CD14-positive monocyte (primary cell): Measurements from ENCODE around the gene SPATS2. TPM values are rescaled to one million over a fixed set of nuclear protein-coding genes. Genes with fewer than 3 reads are reported as not detected.
"Not testable (repeated sequence)": the region's sequence is repeated elsewhere in the genome, so short reads cannot be mapped to it uniquely, and the experiment has no call there.

Source experiments
- DNase-seq, 3 donors: peaks; one replicate each; pipeline ENCODE4 v3.0.0-alpha.2; 2011 to 2022
- H2AFZ ChIP-seq: 2 replicates; pipeline ENCODE4 v1.6.0; 2012; ENCODE audit warnings: mild to moderate bottlenecking, low read depth, low read length, inconsistent platforms; ENCODE audit not compliant: insufficient read depth, poor library complexity, severe bottlenecking
- H3K27ac ChIP-seq, 2 donors: 1 replicate in 1 of 2; 2 replicates in 1 of 2; pipeline ENCODE4 v1.5.1; 2012 to 2013; ENCODE audit warnings: low read length in 2 of 2, control low read depth in 1 of 2, inconsistent platforms in 1 of 2, low read depth in 1 of 2, mild to moderate bottlenecking in 1 of 2
- H3K27me3 ChIP-seq, 2 donors: one replicate each; pipeline versions ENCODE4 v1.6.0 to v1.6.1; 2011 to 2013; ENCODE audit warnings: low read length in 2 of 2; ENCODE audit not compliant: control insufficient read depth in 2 of 2, insufficient read depth in 2 of 2
- H3K36me3 ChIP-seq, 2 donors: replicated peaks in 1 of 2; 1 replicate in 1 of 2; 2 replicates in 1 of 2; pipeline versions ENCODE4 v1.5.1 to v1.6.1; 2012 to 2013; ENCODE audit warnings: low read length in 2 of 2, control low read depth in 1 of 2, inconsistent platforms in 1 of 2, mild to moderate bottlenecking in 1 of 2; ENCODE audit not compliant: insufficient read depth in 2 of 2, control insufficient read depth in 1 of 2
- H3K4me1 ChIP-seq, 2 donors: 1 replicate in 1 of 2; 2 replicates in 1 of 2; pipeline versions ENCODE4 v1.5.1 to v1.6.1; 2012 to 2013; ENCODE audit warnings: low read length in 2 of 2, control low read depth in 1 of 2, inconsistent platforms in 1 of 2, mild to moderate bottlenecking in 1 of 2, moderate library complexity in 1 of 2; ENCODE audit not compliant: insufficient read depth in 2 of 2, control insufficient read depth in 1 of 2
- H3K4me2 ChIP-seq: replicated peaks from 2 replicates; pipeline ENCODE3; 2012; ENCODE audit warnings: low read length, moderate library complexity, mild to moderate bottlenecking; ENCODE audit not compliant: poor library complexity, severe bottlenecking; ENCODE audit errors: extremely low read depth
- H3K4me3 ChIP-seq, 3 experiments: fragments of 200-600 bp in 1 of 3; sonication (generic) in 1 of 3; replicated peaks in 1 of 3; 1 replicate in 2 of 3; 2 replicates in 1 of 3; pipeline ENCODE4 v1.5.1; 2011 to 2013; ENCODE audit warnings: low read length in 3 of 3, mild to moderate bottlenecking in 3 of 3, control low read depth in 2 of 3, low read depth in 2 of 3, inconsistent platforms in 1 of 3, moderate library complexity in 1 of 3
- H3K79me2 ChIP-seq: 2 replicates; pipeline ENCODE4 v1.6.0; 2012; ENCODE audit warnings: mild to moderate bottlenecking, control low read depth, inconsistent platforms, low read length, moderate library complexity; ENCODE audit not compliant: insufficient read depth
- H3K9ac ChIP-seq: 2 replicates; pipeline ENCODE4 v1.6.0; 2017; ENCODE audit warnings: low read length, mild to moderate bottlenecking; ENCODE audit not compliant: insufficient read depth, poor library complexity, severe bottlenecking
- H3K9me3 ChIP-seq, 2 donors: replicated peaks in 1 of 2; 1 replicate in 1 of 2; 2 replicates in 1 of 2; pipeline versions ENCODE4 v1.5.1 to v1.6.1; 2012 to 2013; ENCODE audit warnings: low read length in 2 of 2, control low read depth in 1 of 2; ENCODE audit not compliant: control insufficient read depth in 1 of 2, insufficient read depth in 1 of 2
- H4K20me1 ChIP-seq: 2 replicates; pipeline ENCODE4 v1.6.0; 2012; ENCODE audit warnings: mild to moderate bottlenecking, low read length, control low read depth, moderate library complexity; ENCODE audit not compliant: insufficient read depth
- H3K27ac Mint-ChIP-seq, 7 donors: one replicate each; pipeline ENCODE4 v1.8.0; 2020; ENCODE audit warnings: mild to moderate bottlenecking in 7 of 7, mixed read lengths in 7 of 7, moderate library complexity in 6 of 7, inconsistent platforms in 2 of 7
- H3K27me3 Mint-ChIP-seq, 3 donors: one replicate each; pipeline ENCODE4 v1.8.0; 2021 to 2022; ENCODE audit warnings: low read depth in 3 of 3, mild to moderate bottlenecking in 3 of 3, mixed read lengths in 3 of 3, moderate library complexity in 3 of 3, inconsistent platforms in 1 of 3
- H3K36me3 Mint-ChIP-seq, 2 donors: one replicate each; pipeline ENCODE4 v1.8.0; 2020; ENCODE audit warnings: mixed read lengths in 2 of 2, inconsistent platforms in 1 of 2, mild to moderate bottlenecking in 1 of 2
- H3K4me1 Mint-ChIP-seq: one replicate; pipeline ENCODE4 v1.8.0; 2020; ENCODE audit warnings: mild to moderate bottlenecking, mixed read lengths
- H3K4me3 Mint-ChIP-seq, 2 donors: one replicate each; pipeline ENCODE4 v1.8.0; 2020; ENCODE audit warnings: mild to moderate bottlenecking in 2 of 2, mixed read lengths in 2 of 2, moderate library complexity in 1 of 2
- H3K9me3 Mint-ChIP-seq, 7 donors: one replicate each; pipeline ENCODE4 v1.8.0; 2020 to 2022; ENCODE audit warnings: mixed read lengths in 7 of 7, mild to moderate bottlenecking in 6 of 7, moderate library complexity in 6 of 7, inconsistent platforms in 2 of 7
- WGBS: methylation state at CpG from one replicate; pipeline ENCODE4 v1.1.5; 2013; ENCODE audit warnings: missing lambda C conversion rate; ENCODE audit not compliant: insufficient coverage; 5-methylcytosine and 5-hydroxymethylcytosine counted together
- intact Hi-C, 2 donors: fragments of 100-400 bp; cut with micrococcal nuclease; formaldehyde crosslinking; loops; one replicate each; pipeline versions ENCODE4 v1.15.0 to v1.15.1; 2023
- polyA minus RNA-seq: library from RNA; depleted of rRNA, polyadenylated mRNA; stranded (reverse); fragments of >200 nt; gene quantifications from 2 replicates; pipeline ENCODE4 v1.2.3, GENCODE V29; 2012
- polyA plus RNA-seq, 3 donors: library from polyadenylated mRNA; depleted of rRNA in 1 of 3; unstranded in 2 of 3; stranded (reverse) in 1 of 3; fragments of 300-500 nt in 2 of 3; fragments of >200 nt in 1 of 3; fragmentation: Illumina TruSeq in 2 of 3; gene quantifications; 1 replicate in 2 of 3; 2 replicates in 1 of 3; pipeline ENCODE4 v1.2.3, GENCODE V29; 2012 to 2021
- total RNA-seq, 12 experiments: library from RNA in 1 of 12; stranded (reverse) in 1 of 12; fragments of 120-200 nt in 1 of 12; gene quantifications; one replicate each; pipeline ENCODE4 v1.2.4 and lab custom pipeline; 2013 to 2026; ENCODE audit warnings: mixed read lengths in 6 of 12, inconsistent platforms in 1 of 12
- TF ChIP-seq, protein P1 (sequence below): fragments of 200-600 bp; IDR thresholded peaks from one replicate; pipeline ENCODE4 v1.8.0; 2022; ENCODE audit warnings: antibody characterized with exemption, mild to moderate bottlenecking

The SPATS2 gene
- total RNA-seq (2013), result 2.5 TPM
- 1 to 10 TPM; 1.1 to 3.2 (median 1.8) TPM for polyA plus RNA-seq
- polyA minus RNA-seq, result 1.0 and 1.9 TPM in 2 replicates
- total RNA-seq (lab: John Stamatoyannopoulos, UW), result 1.2 to 15.1 (median 4.1) reads per million in 11 experiments

DNA sequence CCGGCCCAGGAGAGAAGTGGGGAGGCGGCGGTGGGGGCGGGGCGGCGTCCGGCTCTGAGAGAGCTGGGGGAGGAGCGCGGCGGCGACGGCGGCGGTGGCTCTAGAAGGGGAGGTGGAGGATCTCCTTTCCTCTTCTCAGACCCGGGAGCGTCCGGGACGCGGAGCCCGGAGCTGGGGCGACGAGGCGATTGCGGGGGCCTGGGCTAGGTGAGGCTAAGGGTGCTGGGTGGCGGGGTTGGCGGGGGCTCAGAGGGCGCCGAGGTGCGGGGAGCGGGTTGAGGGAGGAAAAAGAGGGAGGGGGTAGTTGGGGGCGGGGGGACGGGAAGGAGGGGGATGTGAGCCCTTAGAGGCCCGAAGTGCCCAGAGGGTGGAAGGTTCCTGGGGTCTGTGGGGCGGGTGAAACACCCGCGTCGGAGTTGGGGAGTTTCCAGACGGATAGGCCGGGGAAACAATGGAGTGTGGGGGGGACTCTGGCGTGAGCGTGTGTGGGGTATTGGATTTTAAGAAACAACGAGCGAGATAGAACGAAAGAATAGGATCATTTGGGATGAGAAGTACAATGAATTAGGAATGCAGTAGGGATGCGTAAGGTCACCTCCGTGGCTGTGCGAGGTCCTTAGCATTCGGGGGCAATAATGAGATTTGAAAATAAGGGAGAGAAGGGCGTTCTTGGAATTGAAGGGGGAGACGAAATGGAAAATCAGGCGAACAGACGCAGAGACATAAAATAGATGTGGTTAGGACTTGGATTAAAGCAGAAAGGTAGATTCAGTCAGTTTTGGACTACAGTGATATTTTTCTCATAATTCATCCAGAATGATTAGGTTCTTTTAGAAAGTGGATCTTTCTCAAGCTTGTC, at the start of gene SPATS2:
TSS of gene SPATS2 (plus strand) at position 82 of the 859 bp plus-strand sequence. CDS start 93,551 bp downstream, outside the sequence.
- WGBS, result under 1% methylated on average over 32 of the region's 52 CpGs
- H3K27me3 Mint-ChIP-seq, result peaks cover 0 to 2% (median 0%) of the 10 kb centered on the region in 3 donors
- intact Hi-C loops, result no loop called here
- H3K4me1 ChIP-seq, result peaks cover 33 to 39% of the 10 kb centered on the region in 2 donors
- peaks cover 36% of the 10 kb centered on the region for H3K4me1 Mint-ChIP-seq
- H4K20me1 ChIP-seq, result no peaks in the 10 kb centered on the region
- H3K79me2 ChIP-seq, result no peaks in the 10 kb centered on the region
- DNase-seq, result peak in 1 of 3 donors; percentile 66
- peak within 1 kb of the TSS; percentile 82 to 96 (median 91) for H3K27ac Mint-ChIP-seq
- no peaks in the 10 kb centered on the region for H3K9me3 Mint-ChIP-seq
- TF ChIP-seq, protein P1, sequence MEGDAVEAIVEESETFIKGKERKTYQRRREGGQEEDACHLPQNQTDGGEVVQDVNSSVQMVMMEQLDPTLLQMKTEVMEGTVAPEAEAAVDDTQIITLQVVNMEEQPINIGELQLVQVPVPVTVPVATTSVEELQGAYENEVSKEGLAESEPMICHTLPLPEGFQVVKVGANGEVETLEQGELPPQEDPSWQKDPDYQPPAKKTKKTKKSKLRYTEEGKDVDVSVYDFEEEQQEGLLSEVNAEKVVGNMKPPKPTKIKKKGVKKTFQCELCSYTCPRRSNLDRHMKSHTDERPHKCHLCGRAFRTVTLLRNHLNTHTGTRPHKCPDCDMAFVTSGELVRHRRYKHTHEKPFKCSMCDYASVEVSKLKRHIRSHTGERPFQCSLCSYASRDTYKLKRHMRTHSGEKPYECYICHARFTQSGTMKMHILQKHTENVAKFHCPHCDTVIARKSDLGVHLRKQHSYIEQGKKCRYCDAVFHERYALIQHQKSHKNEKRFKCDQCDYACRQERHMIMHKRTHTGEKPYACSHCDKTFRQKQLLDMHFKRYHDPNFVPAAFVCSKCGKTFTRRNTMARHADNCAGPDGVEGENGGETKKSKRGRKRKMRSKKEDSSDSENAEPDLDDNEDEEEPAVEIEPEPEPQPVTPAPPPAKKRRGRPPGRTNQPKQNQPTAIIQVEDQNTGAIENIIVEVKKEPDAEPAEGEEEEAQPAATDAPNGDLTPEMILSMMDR, result no peak
- peak within 1 kb of the TSS; percentile 92 for H3K9ac ChIP-seq
- H3K27me3 ChIP-seq, result no peaks in the 10 kb centered on the region
- no peaks in the 10 kb centered on the region for H3K36me3 ChIP-seq
- H3K27ac ChIP-seq, result peak within 1 kb of the TSS; percentile 72 to 87
- peak within 1 kb of the TSS; percentile 98 for H2AFZ ChIP-seq
- H3K36me3 Mint-ChIP-seq, result peaks cover 0 to under 1% of the 10 kb centered on the region in 2 donors
- peak within 1 kb of the TSS; percentile 96 to 97 for H3K4me3 Mint-ChIP-seq
- H3K9me3 ChIP-seq, result no peaks in the 10 kb centered on the region
- H3K4me3 ChIP-seq, result peak within 1 kb of the TSS; percentile 80 to 94 (median 93)
- H3K4me2 ChIP-seq, result peak within 1 kb of the TSS; percentile 91

DNA sequence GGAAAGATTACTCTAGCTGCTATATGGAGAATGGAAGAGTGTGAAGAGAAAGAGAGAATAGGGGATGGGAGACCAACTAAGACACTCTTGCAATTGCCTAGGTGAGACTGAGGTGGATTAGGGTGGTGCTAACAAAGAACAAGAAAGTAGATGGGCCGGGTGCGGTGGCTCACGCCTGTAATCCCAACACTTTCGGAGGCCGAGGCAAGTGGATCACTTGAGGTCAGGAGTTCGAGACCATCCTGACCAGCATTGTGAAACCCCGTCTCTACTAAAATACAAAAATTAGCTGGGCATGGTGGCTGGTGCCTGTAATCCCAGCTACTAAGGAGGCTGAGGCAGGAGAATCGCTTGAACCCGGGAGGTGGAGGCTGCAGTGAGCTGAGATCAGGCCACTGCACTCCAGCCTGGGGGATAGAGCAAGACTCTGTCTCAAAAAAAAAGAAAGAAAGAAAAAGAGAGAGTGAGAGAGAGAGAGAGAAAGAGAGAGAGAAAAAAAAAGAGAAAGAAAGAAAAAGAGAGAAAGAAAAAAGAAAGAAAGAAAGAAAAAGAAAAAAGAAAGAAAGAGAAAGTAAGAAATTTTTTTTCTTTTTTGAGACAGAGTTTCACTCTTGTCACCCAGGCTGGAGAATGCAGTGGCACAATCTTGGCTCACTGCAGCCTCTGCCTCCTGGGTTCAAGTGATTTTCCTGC, 46.7 kb upstream of the SPATS2 start:
- H3K36me3 Mint-ChIP-seq, H3K4me3 ChIP-seq, H3K36me3 ChIP-seq, H2AFZ ChIP-seq, H4K20me1 ChIP-seq, H3K4me2 ChIP-seq, H3K27ac ChIP-seq, H3K9me3 ChIP-seq, H3K9me3 Mint-ChIP-seq, intact Hi-C loops, DNase-seq, H3K27me3 ChIP-seq, H3K9ac ChIP-seq: not testable (repeated sequence)
- Mint-ChIP-seq H3K27ac (peak overlapping the region in 1 of 7 donors; percentile 64), H3K27me3 (peaks cover 7 to 11% (median 8%) of the 10 kb centered on the region in 3 donors), H3K4me1 (peaks cover 21% of the 10 kb centered on the region), H3K4me3 (peak overlapping the region in 1 of 2 donors; percentile 37)
- 96% methylated on average over 8 of the region's 9 CpGs for WGBS
- Histone ChIP-seq H3K4me1 (peaks cover 17 to 21% of the 10 kb centered on the region in 2 donors), H3K79me2 (peaks cover 19% of the 10 kb centered on the region)
